ENCODE data around the gene ALDH1B1. TPM values are rescaled to one million over a fixed set of nuclear protein-coding genes. Genes with fewer than 3 reads are reported as not detected.

The ALDH1B1 gene
- polyA plus RNA-seq, 1 of the 3 experiments (the other 2 are of a cell fraction): 16.5 TPM

DNA sequence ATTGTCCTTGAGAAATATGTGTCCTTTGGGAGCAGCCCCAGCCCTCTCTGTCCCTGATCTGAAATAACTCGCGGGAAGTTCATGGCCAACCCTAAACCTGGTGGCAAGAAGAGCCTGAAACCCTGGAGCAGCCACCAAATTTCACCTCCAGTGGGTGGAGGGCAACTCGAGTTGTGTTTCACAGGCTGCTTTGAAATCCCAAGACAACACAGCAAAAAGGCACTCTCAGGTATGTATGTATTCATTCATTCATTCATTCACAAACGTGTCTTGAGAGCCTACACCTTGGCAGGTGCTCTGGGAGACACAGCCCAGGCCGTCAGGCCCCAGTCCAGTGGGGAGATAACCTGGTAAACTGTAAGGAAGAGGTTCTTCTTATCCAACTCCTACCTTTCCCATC is 35.7 kb upstream of the ALDH1B1 start:
- no peak overlapping the region for H3K27ac ChIP-seq (ENCODE audit: low read depth in 2 of 2, low read length in 1 of 2)
- no peaks in the 10 kb centered on the region for H3K27me3 ChIP-seq (ENCODE audit: insufficient read depth)
- no peaks in the 10 kb centered on the region for H3K9me3 ChIP-seq
- H3F3A ChIP-seq (replicated peaks; ENCODE audit: insufficient read depth): no peaks in the 10 kb centered on the region
- no peaks in the 10 kb centered on the region for H3K36me3 ChIP-seq (replicated peaks in 1 of 2; ENCODE audit: control insufficient read depth in 1 of 2, insufficient read depth in 2 of 2, low read length in 1 of 2)
- no peak overlapping the region for H2AFZ ChIP-seq (ENCODE audit: low read depth)
- no peaks in the 10 kb centered on the region for H3K9me2 ChIP-seq
- no peak overlapping the region for H3K4me2 ChIP-seq
- TF ChIP-seq RXRA (IDR thresholded peaks at IDR 0.05; ENCODE audit: borderline replicate concordance, low read depth): no peak
- TF ChIP-seq ZBTB33 (IDR thresholded peaks at IDR 0.05; ENCODE audit: borderline replicate concordance, low read depth): no peak
- no peak for TF ChIP-seq RFX5 (IDR thresholded peaks at IDR 0.05; ENCODE audit: low read length)
- no peak for TF ChIP-seq GATA2 (CRISPR knock-in tag; IDR thresholded peaks at IDR 0.05)
- no peak for TF ChIP-seq RCOR1 (IDR thresholded peaks at IDR 0.05; ENCODE audit: low read length)
- no peak for TF ChIP-seq SMC3 (IDR thresholded peaks at IDR 0.05; ENCODE audit: low read depth, low read length)
- no peak for TF ChIP-seq JUND (IDR thresholded peaks at IDR 0.05)
- no peak for TF ChIP-seq POLR2AphosphoS5 (IDR thresholded peaks at IDR 0.05; ENCODE audit: low read depth, low read length)
- no peak for TF ChIP-seq GABPA (IDR thresholded peaks at IDR 0.05; ENCODE audit: low read depth)
- no peak for TF ChIP-seq TCF12 (IDR thresholded peaks at IDR 0.05)
- CTCF ChIA-PET: interaction anchor here (1.3 to 1.6 kb wide), 3 partner anchors 48 to 443 kb away, joined by 4 read pairs; no protein-coding TSS in a partner anchor
- POLR2A ChIA-PET: no interaction called here
- 22% methylated on average over 4 of the region's 5 CpGs for WGBS (ENCODE audit: low lambda C conversion rate)
- peaks cover 0 to 29% of the 10 kb centered on the region in 2 experiments; a peak in 2 of 4 replicates for H3K4me1 ChIP-seq (ENCODE audit: control insufficient read depth in 1 of 2, insufficient read depth in 2 of 2, low read depth in 1 of 2, low read length in 1 of 2)
- DNase-seq: no peak
- no peak overlapping the region for H3K9ac ChIP-seq
- no peaks in the 10 kb centered on the region for H4K20me1 ChIP-seq (ENCODE audit: insufficient read depth)
- no peak overlapping the region for H3K4me3 ChIP-seq (ENCODE audit: low read depth in 2 of 2, low read length in 1 of 2)
- H3K79me2 ChIP-seq (ENCODE audit: insufficient read depth): no peaks in the 10 kb centered on the region

DNA sequence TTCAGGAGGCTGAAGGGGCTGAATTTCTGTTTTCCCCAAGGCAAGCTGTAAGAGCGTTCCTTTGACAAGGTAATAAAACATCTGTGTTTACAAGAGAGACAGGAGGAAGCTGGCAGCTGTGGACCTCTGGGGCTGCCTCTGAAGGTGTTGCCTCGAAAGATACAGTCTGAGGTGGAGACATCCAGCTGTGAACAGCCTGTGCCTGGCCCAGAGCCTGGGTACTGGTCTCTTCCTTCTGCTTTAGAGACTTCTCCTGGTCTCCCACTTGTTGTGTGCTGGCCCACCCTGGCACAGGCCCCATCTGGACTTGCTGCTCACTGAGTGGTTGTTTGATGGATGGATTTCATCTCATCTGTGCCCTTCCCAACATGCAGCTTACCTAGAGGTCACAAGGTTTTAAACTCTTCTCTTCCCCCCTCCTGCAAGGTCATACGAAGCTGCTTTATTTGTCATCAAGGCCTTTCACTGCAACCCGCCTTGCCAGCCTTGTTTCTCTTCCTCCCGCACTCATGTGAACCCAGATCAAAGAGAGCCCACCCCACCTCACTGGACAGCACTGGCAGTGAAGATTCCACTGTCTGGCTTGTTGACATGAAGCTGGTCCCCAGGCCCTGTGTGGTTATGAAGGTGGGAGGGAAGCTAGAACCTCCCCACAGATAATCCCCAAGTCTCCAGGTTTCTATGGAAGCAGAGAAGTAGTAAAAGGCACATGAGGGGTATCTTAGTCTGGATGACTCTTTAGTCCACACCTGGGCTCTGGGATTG is 35.0 kb upstream of the ALDH1B1 start:
- H3F3A ChIP-seq (replicated peaks; ENCODE audit: insufficient read depth): no peaks in the 10 kb centered on the region
- H2AFZ ChIP-seq (ENCODE audit: low read depth): no peak overlapping the region
- H3K9me2 ChIP-seq: no peaks in the 10 kb centered on the region
- H3K27ac ChIP-seq (ENCODE audit: low read depth in 2 of 2, low read length in 1 of 2): no peak overlapping the region
- TF ChIP-seq PBX3 (IDR thresholded peaks at IDR 0.05) (no peak), ELF1 (IDR thresholded peaks at IDR 0.05) (no peak), RAD21 (IDR thresholded peaks at IDR 0.05; ENCODE audit: low read length) (no peak), GATA2 (CRISPR knock-in tag; IDR thresholded peaks at IDR 0.05) (no peak), FOSL2 (IDR thresholded peaks at IDR 0.05; ENCODE audit: borderline replicate concordance, low read depth) (no peak)
- POLR2A ChIA-PET: no interaction called here
- no peak overlapping the region for H3K4me3 ChIP-seq (ENCODE audit: low read depth in 2 of 2, low read length in 1 of 2)
- no peak for DNase-seq
- H3K27me3 ChIP-seq (ENCODE audit: insufficient read depth): no peaks in the 10 kb centered on the region
- no peak overlapping the region for H3K4me2 ChIP-seq
- no peaks in the 10 kb centered on the region for H3K36me3 ChIP-seq (replicated peaks in 1 of 2; ENCODE audit: control insufficient read depth in 1 of 2, insufficient read depth in 2 of 2, low read length in 1 of 2)
- peaks cover 0 to 27% of the 10 kb centered on the region in 2 experiments; a peak in 2 of 4 replicates for H3K4me1 ChIP-seq (ENCODE audit: control insufficient read depth in 1 of 2, insufficient read depth in 2 of 2, low read depth in 1 of 2, low read length in 1 of 2)
- H3K9me3 ChIP-seq: no peaks in the 10 kb centered on the region
- no peaks in the 10 kb centered on the region for H3K79me2 ChIP-seq (ENCODE audit: insufficient read depth)
- 65% methylated on average over 5 of the region's 5 CpGs for WGBS (ENCODE audit: low lambda C conversion rate)
- CTCF ChIA-PET: interaction anchor here (1.0 to 7.2 kb wide), 9 partner anchors 13 to 444 kb away, joined by 3 to 124 read pairs (median 4); no protein-coding TSS in a partner anchor
- H4K20me1 ChIP-seq (ENCODE audit: insufficient read depth): no peaks in the 10 kb centered on the region
- no peak overlapping the region for H3K9ac ChIP-seq
